Glomerular visceral epithelial cell (primary cell): ENCODE results near the gene GAL3ST2.
"Not testable (repeated sequence)": the region's sequence is repeated elsewhere in the genome, so short reads cannot be mapped to it uniquely, and the experiment has no call there.

ENCODE experiments used
- DNase-seq: peaks from one replicate; pipeline ENCODE4 v3.0.0-alpha.2; 2016; ENCODE audit errors: extremely low spot score

Gene GAL3ST2

DNA sequence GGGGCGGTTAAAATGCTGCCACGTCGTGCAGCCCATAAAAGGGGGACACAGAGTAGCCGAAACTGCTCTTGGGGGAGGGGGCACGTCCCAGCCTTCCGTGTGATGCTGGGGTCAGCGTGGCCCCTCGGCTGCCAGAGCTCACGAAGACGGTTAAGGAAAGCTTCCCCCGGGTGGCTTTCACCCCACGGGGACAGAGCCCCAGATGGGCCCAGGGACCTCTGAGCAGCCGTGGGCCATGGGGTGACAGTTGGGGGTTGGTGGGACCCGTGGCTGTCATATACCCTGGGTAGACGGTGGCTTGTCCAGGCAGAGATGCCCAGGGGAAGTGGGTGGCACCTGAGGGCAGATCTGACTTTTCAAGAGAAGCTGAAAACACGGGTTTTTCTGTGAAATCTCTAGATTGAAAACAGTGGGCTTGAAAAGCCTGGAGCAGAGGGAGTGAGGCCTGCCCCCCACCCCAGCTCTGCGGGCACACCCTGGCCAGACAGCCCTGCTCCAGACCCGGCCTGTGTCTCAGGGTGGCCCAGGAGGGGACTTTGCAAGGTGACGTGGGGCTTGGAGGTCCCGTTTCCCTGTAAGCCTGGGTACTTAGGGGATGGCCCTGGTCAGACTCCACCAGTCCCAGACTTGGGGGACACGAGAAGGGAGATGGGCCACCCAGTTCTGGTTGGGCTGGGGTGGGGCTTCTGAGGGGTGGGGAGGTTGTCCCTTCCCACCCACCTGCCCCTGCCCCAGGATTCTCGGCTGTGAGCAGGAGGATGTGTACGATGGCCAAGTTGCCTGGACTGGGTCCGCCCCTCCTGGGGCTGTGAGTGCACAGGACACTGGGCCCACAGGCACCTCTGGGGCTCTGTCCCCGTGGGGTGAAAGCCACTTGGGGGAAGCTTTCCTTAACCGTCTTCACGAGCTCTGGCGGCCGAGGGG, 33.0 kb downstream of the GAL3ST2 start:
- no peak for DNase-seq

- no peak for DNase-seq
Observed at GRCh38 chr2:241810307-241811200, 33.9 kb downstream of the GAL3ST2 start.

DNA sequence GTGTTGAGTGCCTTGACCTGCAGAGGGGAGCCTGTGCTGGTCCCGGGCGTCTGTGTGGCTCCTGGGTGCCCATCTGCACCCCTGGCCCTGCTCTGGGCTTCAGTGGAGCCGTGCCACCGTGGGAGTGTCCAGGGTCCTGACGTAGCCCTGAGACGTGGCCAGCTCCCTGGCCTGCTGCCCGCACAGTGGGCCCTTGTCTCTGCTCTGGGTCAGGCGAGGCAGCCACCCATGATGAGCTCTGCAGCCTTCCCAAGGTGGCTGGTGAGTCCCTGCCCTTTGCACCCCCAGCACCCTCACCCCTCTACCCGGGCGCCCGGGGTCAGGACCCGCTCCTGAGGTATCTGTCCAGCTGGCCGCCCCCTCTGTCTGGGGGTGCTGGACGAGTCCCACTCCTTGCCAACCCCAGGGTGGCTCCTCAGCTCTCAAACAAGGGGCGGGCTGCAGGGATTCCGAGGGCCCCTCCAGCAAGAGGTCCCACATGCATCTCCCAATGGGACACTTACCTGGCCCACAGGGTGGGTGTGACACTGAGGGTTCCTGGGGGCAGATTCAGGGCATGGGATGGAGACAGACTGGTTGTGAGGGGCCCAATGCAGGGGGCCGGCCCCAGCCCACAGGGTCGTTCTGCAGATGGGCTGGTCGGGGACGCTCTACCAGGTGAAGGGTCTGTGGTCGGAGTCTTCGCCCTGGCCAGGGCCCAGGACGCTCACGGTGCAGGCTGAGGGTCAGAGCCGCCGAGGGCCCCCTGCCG, 34.8 kb downstream of the GAL3ST2 start:
- DNase-seq, result no peak

DNA sequence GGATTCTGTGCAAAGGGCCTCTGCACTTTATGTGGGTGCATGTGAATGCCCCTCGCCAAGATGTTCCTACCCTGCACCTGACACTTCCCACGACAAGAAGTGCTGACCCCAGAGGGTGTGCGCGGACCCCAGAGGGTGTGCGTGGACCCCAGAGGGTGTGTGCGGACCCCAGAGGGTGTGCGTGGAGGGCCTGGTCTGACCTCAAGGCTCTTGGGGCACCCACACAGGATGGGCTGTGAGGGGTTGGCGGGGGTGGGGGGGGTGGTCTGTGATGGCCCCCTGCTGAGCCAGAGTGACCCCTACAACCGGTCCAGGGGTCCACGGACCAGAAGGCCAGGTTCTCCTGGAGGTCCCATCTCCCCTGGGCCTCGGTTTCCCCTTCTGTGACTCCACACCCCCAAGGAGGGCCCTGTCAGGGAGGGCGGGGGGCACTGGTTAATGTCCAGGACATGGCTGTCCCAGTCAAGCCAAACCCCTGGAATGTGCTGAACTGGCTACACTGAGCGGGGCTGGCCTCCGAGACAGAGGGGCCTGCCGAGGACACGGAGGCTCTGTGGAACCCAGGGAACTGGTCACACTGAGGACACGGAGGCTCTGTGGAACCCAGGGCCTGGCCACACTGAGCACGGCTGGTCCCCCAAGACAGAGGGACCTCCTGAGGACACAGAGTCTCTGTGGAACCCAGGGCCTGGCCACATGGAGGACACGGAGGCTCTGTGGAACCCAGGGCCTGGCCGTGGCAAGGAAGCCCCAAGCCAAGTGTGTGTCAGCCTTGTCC, 35.5 kb downstream of the GAL3ST2 start:
- no peak for DNase-seq

GRCh38 chr2:241812730-241813643, 36.4 kb downstream of the GAL3ST2 start:
- DNase-seq, result no peak

DNA sequence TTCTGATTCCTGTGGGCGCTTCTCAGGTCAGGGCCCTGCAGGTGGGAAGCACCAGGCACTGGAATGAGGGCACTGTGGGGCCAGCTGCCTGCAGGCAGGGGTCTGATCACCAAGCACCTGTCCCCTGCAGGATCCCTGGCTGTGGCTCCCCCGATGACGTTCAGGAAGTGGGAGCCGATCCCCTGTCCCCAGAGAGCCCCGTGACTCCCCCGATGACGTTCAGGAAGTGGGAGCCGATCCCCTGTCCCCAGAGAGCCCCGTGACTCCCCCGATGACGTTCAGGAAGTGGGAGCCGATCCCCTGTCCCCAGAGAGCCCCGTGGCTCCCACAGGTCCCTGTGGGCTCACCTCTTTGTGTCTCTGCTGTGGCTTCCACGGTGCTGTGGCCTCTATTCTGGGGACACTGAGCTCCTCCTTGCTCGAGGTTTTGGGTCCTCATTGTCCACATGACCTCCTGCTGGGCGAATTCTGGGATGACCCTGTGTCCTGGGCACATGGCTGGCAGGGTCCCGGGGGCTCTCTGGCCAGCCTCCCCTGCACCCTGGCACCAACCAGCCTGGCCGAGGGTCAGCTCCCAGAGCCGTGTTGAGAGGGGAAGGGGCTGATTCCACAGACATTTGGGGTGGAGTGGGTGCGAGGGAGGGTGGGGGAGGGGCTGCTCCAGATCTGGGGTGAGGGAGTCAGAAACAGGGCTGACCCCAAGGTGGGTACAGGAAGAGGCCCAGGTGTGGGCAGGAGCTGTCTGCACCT, 37.2 kb downstream of the GAL3ST2 start:
- DNase-seq, result no peak

- no peak for DNase-seq
Observed at GRCh38 chr2:241814393-241814642, 37.7 kb downstream of the GAL3ST2 start.

- DNase-seq, result no peak
Observed at GRCh38 chr2:241814643-241815476, 38.2 kb downstream of the GAL3ST2 start.

GRCh38 chr2:241815477-241816430, 39.1 kb downstream of the GAL3ST2 start:
- DNase-seq, result no peak

- no peak for DNase-seq
Observed at GRCh38 chr2:241816431-241817121, 40.0 kb downstream of the GAL3ST2 start.

DNA sequence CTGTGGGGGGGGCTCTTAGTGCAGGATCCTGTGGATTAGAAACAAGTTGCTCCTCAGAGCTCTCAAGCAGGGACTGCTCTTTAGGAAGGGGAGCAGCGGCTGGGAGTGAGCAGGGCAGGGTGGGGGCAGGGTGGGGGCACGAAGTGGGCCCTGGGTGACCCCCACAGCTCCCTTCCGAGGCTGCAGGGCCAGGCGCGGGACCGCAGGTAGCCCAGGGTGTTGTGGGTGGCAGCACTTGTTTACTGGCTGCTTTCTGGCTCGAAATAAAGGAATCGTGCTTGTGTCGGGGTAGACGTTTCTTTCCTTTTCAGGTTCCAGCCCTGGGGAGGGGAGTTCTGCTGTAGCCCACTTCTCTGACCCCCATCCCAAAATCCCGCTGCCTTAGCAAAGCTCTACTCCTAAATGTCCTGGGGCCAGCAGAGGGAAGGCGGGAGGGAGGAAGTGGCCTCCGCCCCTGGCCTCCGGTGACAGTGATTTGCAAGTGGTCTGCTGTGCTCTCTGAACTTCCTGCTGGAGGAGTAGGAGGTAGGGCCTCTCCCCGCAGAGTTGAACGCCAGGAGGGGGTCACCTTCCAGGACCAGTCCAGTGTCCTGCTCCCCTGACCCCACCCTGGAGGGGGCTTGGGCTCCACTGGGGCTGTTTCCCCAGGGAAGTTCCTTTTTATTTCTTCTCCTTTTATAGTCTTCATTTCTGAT, 40.7 kb downstream of the GAL3ST2 start:
- no peak for DNase-seq

DNA sequence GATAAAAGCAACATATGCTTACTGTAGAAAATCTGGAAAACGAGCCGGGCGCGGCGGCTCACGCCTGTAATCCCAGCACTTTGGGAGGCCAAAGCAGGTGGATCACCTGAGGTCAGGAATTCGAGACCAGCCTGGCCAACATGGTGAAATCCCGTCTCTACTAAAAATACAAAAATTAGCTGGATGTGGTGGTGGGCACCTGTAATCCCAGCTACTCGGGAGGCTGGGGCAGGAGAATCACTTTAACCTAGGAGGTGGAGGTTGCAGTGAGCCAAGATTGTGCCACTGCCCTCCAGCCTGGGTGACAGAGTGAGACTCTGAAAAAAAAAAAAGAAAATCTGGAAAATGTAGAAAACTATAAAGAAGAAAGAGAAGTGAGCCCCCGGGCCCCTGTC, 41.2 kb downstream of the GAL3ST2 start:
- not testable (repeated sequence) for DNase-seq

DNA sequence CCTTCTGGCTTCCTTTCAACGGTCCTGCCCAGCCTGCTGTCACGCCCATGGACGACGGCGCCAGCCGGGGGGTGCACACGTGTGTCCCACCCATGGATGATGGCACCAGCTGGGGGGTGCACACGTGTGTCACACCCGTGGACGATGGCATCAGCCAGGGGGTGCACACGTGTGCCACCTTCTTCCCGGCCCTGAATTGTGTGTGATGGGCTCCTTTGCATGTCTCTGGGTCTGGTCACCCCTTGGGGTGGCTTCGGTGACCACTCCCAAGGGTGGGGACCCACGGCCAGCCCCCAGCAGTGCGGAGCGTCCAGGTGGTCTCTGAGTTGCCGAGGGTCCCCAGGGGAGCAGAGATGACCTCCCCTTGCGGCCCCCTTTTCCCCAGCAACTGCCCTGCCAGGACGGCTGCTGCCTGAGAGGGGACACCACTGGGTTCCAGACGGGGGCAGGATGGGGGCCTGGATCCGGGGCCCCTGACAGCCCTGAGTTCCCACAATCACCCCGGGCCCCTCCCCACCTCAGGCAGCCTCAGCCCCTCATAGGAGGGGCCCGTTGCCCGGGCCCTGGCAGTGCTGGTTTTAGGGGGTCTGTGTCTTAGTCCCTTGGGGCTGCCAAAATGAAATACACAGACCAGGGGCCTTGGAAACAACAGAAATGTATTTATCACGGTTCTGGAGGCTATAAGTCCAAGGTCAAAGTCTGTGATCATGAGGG, 41.8 kb downstream of the GAL3ST2 start:
- no peak for DNase-seq

GRCh38 chr2:241818943-241819270, 42.3 kb downstream of the GAL3ST2 start:
- no peak for DNase-seq

DNA sequence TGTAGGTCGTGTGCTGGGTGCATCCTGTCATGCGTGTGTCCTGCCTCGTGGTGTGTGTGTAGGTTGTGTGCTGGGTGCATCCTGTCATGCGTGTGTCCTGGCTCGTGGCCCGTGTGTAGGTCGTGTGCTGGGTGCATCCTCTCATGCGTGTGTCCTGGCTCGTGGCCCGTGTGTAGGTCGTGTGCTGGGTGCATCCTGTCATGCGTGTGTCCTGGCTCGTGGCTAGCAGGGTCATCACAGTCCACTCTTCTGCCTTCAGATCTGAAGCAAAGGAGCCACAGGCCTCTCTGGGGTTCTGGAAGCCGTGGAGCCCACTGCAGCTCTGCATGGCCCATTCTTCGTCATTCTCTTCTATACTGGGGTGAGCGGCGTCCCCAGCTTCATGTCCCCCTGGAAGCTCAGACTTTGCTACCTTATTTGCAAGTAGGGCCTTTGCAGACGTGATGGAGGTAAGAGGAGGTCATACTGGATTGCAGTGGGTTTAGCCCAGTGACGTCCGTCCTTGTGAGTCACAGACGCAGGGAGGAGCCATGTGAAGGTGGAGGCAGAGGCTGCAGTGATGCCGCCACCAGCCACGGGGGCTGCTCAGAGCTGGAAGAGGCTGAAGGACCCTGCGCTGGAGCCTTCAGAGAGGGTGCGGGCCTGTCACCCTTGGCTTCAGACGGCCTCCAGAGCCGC, 43.5 kb downstream of the GAL3ST2 start:
- not testable (repeated sequence) for DNase-seq
